ENCODE results near the gene FUBP3. TPM values are rescaled to one million over a fixed set of nuclear protein-coding genes. Genes with fewer than 3 reads are reported as not detected.
A peak's percentile ranks its signal among the peaks of the same experiment; 100 is the strongest.
"Not testable (repeated sequence)": the region's sequence is repeated elsewhere in the genome, so short reads cannot be mapped to it uniquely, and the experiment has no call there.

Gene FUBP3
- total RNA-seq, 1 donor from 2014 or later: 40.4 TPM

DNA sequence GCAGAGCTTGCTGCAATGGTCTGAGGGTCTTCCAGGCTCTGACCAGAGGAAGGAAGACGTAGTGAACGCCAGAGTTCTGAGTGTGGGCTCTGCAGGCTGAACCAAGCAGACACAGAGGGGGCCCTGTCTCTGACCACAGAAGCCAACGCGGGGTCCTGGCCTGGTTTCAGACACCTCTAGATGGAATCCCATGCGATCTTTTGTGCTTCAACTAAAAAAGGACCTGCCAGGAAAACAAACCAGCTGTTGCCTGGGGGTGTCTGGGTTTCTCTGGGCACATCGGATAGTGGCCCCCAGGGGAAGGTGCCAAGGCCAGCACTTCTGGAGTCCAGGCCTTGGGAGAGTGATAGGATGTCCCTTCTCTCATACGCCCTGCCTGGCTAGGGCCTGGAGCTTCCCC lies 97.9 kb downstream of the FUBP3 start:
- DNase-seq (ENCODE audit: low spot score in 2 of 2) (no peak), FAIRE-seq (no peak)

DNA sequence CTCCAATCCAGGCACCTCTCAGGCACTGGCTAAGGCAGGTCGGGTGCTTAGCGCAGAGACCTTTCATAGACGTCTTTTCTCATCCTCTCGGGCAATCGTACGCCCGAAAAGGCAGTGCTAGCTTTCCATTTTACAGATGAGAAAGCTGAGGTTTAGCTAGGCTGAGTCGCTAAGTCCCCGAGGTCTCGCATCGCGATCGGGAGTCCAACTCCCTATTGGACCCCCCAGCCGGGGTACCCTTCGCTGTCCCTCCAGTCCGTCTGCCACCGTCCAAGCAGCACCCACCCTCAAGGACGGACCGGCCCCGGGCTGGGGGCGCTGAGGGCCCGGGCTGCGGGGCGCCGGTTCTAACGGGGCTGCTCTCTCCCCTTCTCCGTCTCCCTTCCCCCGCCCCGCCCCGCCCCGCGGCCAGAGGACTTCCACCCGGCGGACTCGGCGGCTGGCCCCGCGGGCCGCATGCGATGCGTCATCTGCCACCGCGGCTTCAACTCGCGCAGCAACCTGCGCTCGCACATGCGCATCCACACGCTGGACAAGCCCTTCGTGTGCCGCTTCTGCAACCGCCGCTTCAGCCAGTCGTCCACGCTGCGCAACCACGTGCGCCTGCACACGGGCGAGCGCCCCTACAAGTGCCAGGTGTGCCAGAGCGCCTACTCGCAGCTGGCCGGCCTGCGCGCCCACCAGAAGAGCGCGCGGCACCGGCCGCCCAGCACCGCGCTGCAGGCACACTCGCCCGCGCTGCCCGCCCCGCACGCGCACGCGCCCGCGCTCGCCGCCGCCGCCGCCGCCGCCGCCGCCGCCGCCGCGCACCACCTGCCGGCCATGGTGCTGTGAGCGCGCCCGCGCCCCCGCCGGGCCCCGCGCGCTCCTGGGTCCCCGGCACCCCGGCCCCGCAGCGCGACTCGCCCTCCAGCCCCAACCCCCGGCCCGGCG lies 101.7 kb downstream of the FUBP3 start:
- DNase-seq (ENCODE audit: low spot score in 2 of 2) (peak; percentile 73 to 82), FAIRE-seq (no peak)

DNA sequence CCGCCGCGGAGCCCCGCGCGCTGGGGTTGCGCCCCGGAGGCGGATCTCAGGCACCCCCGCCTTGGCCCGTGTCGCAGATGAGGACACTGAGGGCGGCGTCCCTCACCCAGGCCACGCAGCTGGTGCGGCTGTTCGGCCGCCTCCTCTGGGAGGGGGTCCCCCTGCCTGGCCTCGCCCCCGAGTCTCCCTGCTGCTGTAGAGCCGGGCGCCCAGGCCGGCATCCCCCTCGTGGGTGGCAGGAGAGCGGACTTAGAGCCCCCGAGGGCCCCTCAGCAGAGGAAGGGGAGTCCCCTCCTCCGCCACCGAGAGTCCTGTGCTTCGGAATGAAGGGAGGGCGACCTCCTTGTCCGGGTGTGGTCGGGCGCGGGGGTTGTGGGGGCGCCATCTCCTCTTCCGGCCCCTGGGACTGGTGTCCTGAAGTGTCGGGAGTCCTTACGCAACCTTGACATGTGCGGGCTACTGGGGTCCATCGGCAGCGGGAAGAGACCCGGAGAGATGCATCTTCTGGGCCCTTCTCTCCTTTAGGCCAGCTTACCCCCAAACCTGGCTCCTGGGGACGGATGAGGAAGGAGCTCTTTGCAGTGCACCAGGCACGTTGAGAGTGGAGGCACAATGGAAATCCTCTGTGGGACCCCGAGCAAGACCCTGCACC lies 102.5 kb downstream of the FUBP3 start:
- FAIRE-seq (no peak), DNase-seq (ENCODE audit: low spot score in 2 of 2) (no peak)

DNA sequence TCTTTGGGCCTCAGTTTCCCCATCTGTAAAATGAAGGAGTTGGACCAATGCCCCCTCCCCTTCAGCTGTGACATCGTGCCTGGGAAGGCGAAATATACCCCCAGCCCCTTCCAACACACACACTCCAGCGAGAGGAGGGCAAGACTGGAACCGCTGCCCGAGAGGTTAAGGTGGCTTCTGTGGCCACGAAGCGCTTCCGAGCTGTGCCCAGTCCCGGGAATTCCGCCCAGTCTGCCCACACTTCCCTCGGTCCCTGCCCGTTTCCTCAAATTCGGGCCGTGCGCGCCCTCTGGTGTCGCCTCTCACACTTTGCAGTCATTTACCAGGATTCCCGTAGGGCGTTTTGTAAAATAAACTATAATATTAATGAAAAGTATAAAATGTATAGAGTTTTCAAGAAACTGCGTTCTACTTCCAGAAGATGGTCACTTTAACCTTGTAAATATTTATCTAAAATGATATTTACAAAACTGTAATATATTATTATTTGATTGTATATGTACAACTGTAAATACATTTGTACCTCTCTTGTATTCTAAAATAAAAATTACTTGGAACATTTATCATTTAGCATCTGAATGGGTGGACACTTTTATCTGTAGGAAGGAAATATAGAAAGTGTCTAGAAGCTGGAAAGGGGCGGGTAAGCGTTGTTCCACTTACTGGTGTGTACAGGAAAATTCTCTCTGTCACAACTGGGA lies 103.2 kb downstream of the FUBP3 start:
- DNase-seq (ENCODE audit: low spot score in 2 of 2) (peak; percentile 84 to 89), FAIRE-seq (peak; percentile 75)

DNA sequence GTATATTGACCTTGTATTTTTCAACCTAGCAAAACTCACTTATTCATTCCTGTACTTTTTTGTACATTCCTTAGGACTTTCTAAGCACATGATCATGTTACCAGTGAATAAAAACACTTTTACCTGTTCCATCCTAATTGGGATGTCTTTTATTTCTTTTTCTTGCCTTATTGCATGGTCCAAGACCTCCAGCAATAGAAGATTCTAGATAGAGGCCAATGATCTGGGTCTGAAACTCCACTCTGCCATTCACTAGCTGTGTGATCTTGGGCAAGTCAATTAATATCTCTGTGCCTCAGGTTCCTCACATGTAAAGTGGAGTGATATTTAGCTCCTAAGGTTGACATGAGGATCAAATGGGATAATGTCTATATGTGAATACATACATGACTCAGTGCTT lies 105.7 kb downstream of the FUBP3 start:
- FAIRE-seq: no peak
- no peak for DNase-seq (ENCODE audit: low spot score in 2 of 2)

DNA sequence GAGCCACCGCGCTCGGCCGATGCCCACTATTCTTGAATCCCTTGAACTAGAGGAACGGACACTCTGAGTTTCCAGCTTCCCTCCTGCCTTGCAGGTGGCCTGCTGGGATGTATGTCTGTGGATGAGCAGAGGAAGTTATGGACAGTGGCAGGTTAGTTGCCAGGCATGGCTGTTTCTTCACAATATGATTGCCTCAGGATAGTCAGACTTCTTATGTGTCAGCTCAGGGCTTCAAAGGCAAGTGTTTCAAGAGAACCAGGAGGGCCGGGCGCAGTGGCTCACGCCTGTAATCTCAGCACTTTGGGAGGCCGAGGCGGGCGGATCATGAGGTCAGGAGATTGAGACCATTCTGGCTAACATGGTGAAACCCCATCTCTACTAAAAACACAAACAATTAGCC lies 106.6 kb downstream of the FUBP3 start:
- not testable (repeated sequence) for DNase-seq (ENCODE audit: low spot score in 2 of 2); FAIRE-seq

DNA sequence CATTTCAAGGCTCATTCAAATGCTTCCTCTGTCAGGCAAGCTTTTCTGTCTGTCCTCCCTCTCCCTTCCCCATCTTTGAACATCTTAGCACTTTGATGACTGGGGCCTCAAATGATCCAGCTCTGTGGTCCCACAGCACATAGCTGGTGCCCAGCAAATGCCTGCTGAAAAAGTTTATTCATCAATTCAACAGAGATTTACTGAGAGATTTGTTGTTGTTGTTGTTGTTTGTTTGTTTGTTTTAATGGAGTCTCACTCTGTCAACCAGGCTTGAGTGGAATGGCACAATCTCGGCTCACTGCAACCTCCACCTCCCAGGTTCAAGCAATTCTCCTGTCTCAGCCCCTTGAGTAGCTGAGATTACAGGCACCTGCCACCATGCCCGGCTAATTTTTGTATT lies 108.2 kb downstream of the FUBP3 start:
- DNase-seq (ENCODE audit: low spot score in 2 of 2): no peak
- no peak for FAIRE-seq

Small RNAs within 50 kb of the gene (small RNA-seq; reads per million reads assigned to genes)
- gene MIR6856: not detected

Other genes starting within 250 kb of the FUBP3 start
- 16.7 TPM for gene ASS1, start 134.6 kb upstream of the FUBP3 start, total RNA-seq
- 0.41 TPM for gene PRDM12, start 85.0 kb downstream of the FUBP3 start, total RNA-seq
- gene EXOSC2, start 114.2 kb downstream of the FUBP3 start, total RNA-seq: 48.5 TPM